Stomach (tissue), 9 donors: Measurements from ENCODE around the gene USP13. TPM values are rescaled to one million over a fixed set of nuclear protein-coding genes. Genes with fewer than 3 reads are reported as not detected.
A peak's percentile ranks its signal among the peaks of the same experiment; 100 is the strongest.

Source experiments
- DNase-seq, 2 donors: peaks; one replicate each; pipeline versions ENCODE4 v3.0.0 to v3.0.0-alpha.2; 2013 to 2019
- H3K27ac ChIP-seq, 5 donors: fragments of 200-600 bp in 4 of 5; sonication (generic) in 4 of 5; one replicate each; pipeline ENCODE4 v1.5.1; 2013 to 2019; ENCODE audit warnings: mild to moderate bottlenecking in 1 of 5, moderate library complexity in 1 of 5
- H3K27me3 ChIP-seq, 3 donors: fragments of 200-600 bp; sonication (generic); one replicate each; pipeline ENCODE4 v1.5.1; 2017 to 2019; ENCODE audit warnings: mixed run types in 1 of 3
- H3K36me3 ChIP-seq, 4 donors: fragments of 200-600 bp; sonication (generic); 1 replicate in 3 of 4; 2 replicates in 1 of 4; pipeline ENCODE4 v1.5.1; 2016 to 2019
- H3K4me1 ChIP-seq, 4 donors: fragments of 200-600 bp; sonication (generic); one replicate each; pipeline ENCODE4 v1.5.1; 2016 to 2019
- H3K4me3 ChIP-seq, 4 donors: fragments of 200-600 bp; sonication (generic) in 3 of 4; one replicate each; pipeline ENCODE4 v1.5.1; 2016 to 2019; ENCODE audit warnings: mild to moderate bottlenecking in 1 of 4
- H3K9me3 ChIP-seq, 4 donors: fragments of 200-600 bp; sonication (generic); one replicate each; pipeline ENCODE4 v1.5.1; 2016 to 2019
- EP300 ChIP-seq: sonication (generic); formaldehyde crosslinking; IDR thresholded peaks from one replicate; pipeline ENCODE4 v1.6.1; 2017; ENCODE audit warnings: antibody characterized with exemption
- POLR2A ChIP-seq, 4 donors: fragments of 450-650 bp; IDR thresholded peaks; one replicate each; pipeline ENCODE4 v1.6.1; 2016; ENCODE audit warnings: antibody characterized with exemption in 4 of 4, control low read depth in 2 of 4, mild to moderate bottlenecking in 1 of 4, moderate library complexity in 1 of 4
- POLR2AphosphoS5 ChIP-seq, 3 donors: sonication (generic); formaldehyde crosslinking; IDR thresholded peaks; one replicate each; pipeline ENCODE4 v1.6.1; 2016; ENCODE audit warnings: antibody characterized with exemption in 3 of 3
- WGBS, 5 donors: extraction: QIAGEN DNeasy Blood & Tissue Kit in 3 of 5; methylation state at CpG; one replicate each; pipeline versions ENCODE4 v1.1.5 to v1.1.7; 2013 to 2018; 5-methylcytosine and 5-hydroxymethylcytosine counted together
- intact Hi-C: fragments of 100-400 bp; cut with DNase I; formaldehyde crosslinking; loops from one replicate; pipeline ENCODE4 v1.15.1; 2023; ENCODE audit warnings: low total_unique reads
- polyA plus RNA-seq, 3 donors: library from polyadenylated mRNA; stranded (reverse); fragments of 200-250 nt; gene quantifications; one replicate each; pipeline ENCODE4 v1.2.3, GENCODE V29; 2013
- total RNA-seq, 5 donors: library from RNA; depleted of rRNA; stranded (reverse); fragments of >200 nt; gene quantifications; one replicate each; pipeline versions ENCODE4 v1.1.0 to v1.2.3, GENCODE V29; 2014 to 2016
- TF ChIP-seq, protein P1 (sequence below), 7 experiments: fragments of 450-650 bp in 4 of 7; fragments of 200-600 bp in 3 of 7; sonication (generic) in 3 of 7; IDR thresholded peaks; one replicate each; pipeline ENCODE4 v1.5.1; 2016 to 2019; ENCODE audit warnings: antibody characterized with exemption in 7 of 7, control low read depth in 2 of 7, mild to moderate bottlenecking in 1 of 7
- donor health status: healthy with polysubstance abuse.
- donor health status: Bipolar disorder and iron deficiency.
- donor health status: healthy.

Gene USP13
- total and polyA plus RNA-seq, 8 donors: 1.3 to 10.3 (median 3.8) TPM

DNA sequence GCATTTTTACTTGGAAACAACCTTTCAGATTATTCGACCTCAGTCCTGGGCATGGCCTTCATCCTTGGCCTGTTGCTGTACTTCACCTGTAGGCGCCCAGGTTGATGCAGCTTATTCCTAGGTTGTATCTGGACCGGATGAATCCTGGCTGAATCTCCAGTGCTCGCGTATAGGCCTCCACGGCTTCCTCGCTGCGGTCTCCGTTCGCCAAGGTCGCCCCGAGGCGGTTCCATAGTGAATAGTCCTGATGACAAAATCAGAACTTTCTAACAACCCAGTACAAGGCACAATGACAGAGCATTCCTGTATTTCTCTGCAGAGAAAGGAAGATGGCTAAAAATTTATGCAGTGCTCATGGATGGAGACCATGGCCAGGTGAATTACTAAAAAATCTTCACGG, 154.7 kb downstream of the USP13 start:
- Histone ChIP-seq H3K36me3 (no peaks in the 10 kb centered on the region), H3K4me1 (peaks cover 0 to 4% (median 2%) of the 10 kb centered on the region in 4 donors), H3K4me3 (no peak overlapping the region), H3K27ac (no peak overlapping the region), H3K9me3 (no peaks in the 10 kb centered on the region), H3K27me3 (no peaks in the 10 kb centered on the region)
- WGBS, 5 donors: 96 to 97% (median 96%) methylated on average over 14 of the region's 14 CpGs
- DNase-seq: no peak
- intact Hi-C loops: no loop called here
- TF ChIP-seq, protein P1, sequence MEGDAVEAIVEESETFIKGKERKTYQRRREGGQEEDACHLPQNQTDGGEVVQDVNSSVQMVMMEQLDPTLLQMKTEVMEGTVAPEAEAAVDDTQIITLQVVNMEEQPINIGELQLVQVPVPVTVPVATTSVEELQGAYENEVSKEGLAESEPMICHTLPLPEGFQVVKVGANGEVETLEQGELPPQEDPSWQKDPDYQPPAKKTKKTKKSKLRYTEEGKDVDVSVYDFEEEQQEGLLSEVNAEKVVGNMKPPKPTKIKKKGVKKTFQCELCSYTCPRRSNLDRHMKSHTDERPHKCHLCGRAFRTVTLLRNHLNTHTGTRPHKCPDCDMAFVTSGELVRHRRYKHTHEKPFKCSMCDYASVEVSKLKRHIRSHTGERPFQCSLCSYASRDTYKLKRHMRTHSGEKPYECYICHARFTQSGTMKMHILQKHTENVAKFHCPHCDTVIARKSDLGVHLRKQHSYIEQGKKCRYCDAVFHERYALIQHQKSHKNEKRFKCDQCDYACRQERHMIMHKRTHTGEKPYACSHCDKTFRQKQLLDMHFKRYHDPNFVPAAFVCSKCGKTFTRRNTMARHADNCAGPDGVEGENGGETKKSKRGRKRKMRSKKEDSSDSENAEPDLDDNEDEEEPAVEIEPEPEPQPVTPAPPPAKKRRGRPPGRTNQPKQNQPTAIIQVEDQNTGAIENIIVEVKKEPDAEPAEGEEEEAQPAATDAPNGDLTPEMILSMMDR (IDR thresholded peaks at IDR 0.05): no peak
- TF ChIP-seq EP300 (no peak), POLR2A (IDR thresholded peaks at IDR 0.05) (no peak), POLR2AphosphoS5 (IDR thresholded peaks at IDR 0.05) (no peak)

DNA sequence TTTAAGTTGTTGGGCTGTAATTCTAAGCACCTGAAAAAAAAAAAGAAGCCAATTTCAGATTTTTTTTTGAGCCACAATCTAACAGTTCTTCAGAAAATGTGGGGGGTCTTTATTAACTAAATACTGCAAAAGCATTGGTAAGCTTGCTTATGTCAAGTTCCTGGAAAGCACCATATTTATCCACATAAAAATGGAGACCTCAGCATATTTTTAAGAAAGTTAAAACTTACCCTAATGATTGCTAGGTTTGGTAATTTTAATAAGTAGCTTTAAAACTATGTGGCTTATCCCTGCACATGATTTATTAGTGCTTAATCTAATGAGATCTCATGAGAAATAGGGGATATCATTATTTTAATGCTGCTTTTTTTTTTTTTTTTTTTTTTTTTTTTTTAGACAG, 156.8 kb downstream of the USP13 start:
- Histone ChIP-seq H3K4me1 (peaks cover 0 to 4% (median 2%) of the 10 kb centered on the region in 4 donors), H3K27me3 (no peaks in the 10 kb centered on the region), H3K36me3 (no peaks in the 10 kb centered on the region), H3K27ac (no peak overlapping the region), H3K9me3 (no peaks in the 10 kb centered on the region), H3K4me3 (no peak overlapping the region)
- intact Hi-C loops: no loop called here
- TF ChIP-seq, protein P1 (IDR thresholded peaks at IDR 0.05): no peak
- TF ChIP-seq POLR2AphosphoS5 (IDR thresholded peaks at IDR 0.05) (no peak), EP300 (no peak), POLR2A (IDR thresholded peaks at IDR 0.05) (no peak)
- no peak for DNase-seq

DNA sequence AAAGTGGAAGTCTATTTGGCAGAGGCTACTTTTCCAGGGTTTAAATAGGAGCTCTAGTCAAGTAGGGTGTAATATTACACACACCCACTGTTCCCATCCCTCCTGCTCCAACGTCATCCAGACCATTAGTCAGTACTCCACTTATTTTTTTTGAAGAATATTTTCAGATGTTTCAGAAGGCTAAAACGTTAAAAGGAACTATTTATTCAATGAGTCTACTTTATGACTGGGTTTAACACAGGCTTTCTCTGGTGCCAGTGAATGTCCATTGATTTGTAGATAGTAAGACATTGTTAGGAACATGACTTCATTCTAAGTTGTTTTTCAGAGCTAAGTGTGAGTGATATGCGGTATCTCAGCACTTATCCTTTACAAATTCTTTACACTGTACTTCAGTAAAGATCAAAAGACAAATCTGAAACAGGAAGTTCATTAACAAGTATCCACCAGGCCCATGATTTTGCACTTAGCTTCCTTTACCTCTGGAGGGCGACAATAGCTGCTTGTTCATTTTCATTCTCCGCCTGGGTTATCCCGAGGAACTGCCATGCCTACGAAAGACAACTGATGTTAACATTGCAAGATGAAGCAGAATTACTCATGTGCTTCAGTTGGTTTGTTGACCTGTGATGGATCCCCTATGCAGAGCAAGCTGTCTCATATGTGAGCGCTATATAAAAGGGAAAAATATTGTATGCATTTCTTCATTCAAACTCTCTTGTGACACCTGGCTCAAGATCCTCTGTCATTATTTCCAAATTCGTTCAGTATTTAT, 158.7 kb downstream of the USP13 start:
- WGBS, 5 donors: 13 to 24% (median 16%) methylated on average over 9 of the region's 9 CpGs
- peak; percentile 40 to 84 for DNase-seq
- intact Hi-C loops: no loop called here

DNA sequence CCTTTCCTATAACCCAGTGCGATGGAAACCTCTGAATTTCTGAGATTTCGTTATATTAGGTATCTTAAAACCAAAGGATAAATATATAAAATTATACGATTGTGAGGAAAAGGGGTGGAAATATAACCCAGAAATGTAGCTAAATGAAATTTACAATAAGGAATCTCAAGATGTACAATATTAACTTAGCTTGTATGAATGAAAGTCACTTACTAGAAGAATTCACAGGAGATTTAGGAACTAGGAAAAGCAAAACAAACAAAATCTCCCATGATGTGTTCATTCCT, 159.2 kb downstream of the USP13 start:
- peaks cover 0 to 4% (median 2%) of the 10 kb centered on the region in 4 donors for H3K4me1 ChIP-seq
- H3K27ac ChIP-seq: no peak overlapping the region
- intact Hi-C loops: no loop called here
- H3K27me3 ChIP-seq: no peaks in the 10 kb centered on the region
- no peaks in the 10 kb centered on the region for H3K9me3 ChIP-seq
- WGBS, 5 donors: 71 to 84% (median 75%) methylated on average over 3 of the region's 3 CpGs
- DNase-seq: no peak
- no peak for TF ChIP-seq EP300
- TF ChIP-seq, protein P1 (IDR thresholded peaks at IDR 0.05): no peak
- no peaks in the 10 kb centered on the region for H3K36me3 ChIP-seq
- H3K4me3 ChIP-seq: no peak overlapping the region

More for the DNA sequence above, 158.7 kb downstream of the USP13 start:
- H3K4me1 ChIP-seq: peaks cover 0 to 4% (median 2%) of the 10 kb centered on the region in 4 donors
- no peaks in the 10 kb centered on the region for H3K27me3 ChIP-seq
- H3K4me3 ChIP-seq: no peak overlapping the region
- H3K36me3 ChIP-seq: no peaks in the 10 kb centered on the region
- TF ChIP-seq, protein P1 (IDR thresholded peaks at IDR 0.05): peak in 5 of 7 experiments; percentile 14 to 58 (median 39)
- no peak for TF ChIP-seq EP300
- peak overlapping the region in 2 of 5 donors; percentile 10 to 12 for H3K27ac ChIP-seq
- no peaks in the 10 kb centered on the region for H3K9me3 ChIP-seq
